ENCODE data around the gene TRAPPC10. TPM values are rescaled to one million over a fixed set of nuclear protein-coding genes. Genes with fewer than 3 reads are reported as not detected.

Gene TRAPPC10
- total RNA-seq, 4 donors from 2014 or later = 17.8 to 58.1 (median 32.4) TPM

DNA sequence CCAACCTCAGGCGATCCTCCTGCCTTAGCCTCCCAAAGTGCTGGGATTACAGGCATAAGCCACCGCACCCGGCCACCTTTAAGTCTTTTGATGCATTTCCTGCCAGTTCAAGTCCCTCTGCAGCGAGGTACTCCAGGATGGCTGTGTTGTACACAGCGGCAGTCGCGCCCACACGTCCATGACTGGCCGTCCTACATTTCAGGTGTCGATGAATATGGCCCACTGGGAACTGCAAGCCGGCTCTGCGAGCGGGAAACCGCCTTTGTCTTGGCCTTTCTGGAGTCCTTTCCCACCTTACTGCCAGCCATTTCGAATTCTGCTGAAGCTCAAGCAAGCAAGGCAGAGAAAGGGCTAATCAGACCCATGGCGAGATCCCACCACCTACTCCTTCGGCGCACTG lies 34.6 kb downstream of the TRAPPC10 start:
- Histone ChIP-seq H3K27me3 (no peaks in the 10 kb centered on the region), H3K9me3 (no peaks in the 10 kb centered on the region), H3K4me3 (no peak overlapping the region), H3K36me3 (peaks cover 0 to 23% of the 10 kb centered on the region in 2 donors), H3K27ac (no peak overlapping the region), H3K4me1 (peaks cover 0 to 24% (median 10%) of the 10 kb centered on the region in 3 donors)
- TF ChIP-seq POLR2A (IDR thresholded peaks at IDR 0.05) = no peak
- TF ChIP-seq, protein P1, sequence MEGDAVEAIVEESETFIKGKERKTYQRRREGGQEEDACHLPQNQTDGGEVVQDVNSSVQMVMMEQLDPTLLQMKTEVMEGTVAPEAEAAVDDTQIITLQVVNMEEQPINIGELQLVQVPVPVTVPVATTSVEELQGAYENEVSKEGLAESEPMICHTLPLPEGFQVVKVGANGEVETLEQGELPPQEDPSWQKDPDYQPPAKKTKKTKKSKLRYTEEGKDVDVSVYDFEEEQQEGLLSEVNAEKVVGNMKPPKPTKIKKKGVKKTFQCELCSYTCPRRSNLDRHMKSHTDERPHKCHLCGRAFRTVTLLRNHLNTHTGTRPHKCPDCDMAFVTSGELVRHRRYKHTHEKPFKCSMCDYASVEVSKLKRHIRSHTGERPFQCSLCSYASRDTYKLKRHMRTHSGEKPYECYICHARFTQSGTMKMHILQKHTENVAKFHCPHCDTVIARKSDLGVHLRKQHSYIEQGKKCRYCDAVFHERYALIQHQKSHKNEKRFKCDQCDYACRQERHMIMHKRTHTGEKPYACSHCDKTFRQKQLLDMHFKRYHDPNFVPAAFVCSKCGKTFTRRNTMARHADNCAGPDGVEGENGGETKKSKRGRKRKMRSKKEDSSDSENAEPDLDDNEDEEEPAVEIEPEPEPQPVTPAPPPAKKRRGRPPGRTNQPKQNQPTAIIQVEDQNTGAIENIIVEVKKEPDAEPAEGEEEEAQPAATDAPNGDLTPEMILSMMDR (IDR thresholded peaks at IDR 0.05) = no peak
- no peak for TF ChIP-seq POLR2AphosphoS5 (IDR thresholded peaks at IDR 0.05)
- TF ChIP-seq EP300 (IDR thresholded peaks at IDR 0.05) = no peak
- WGBS, 2 donors (ENCODE audit: low coverage in 1 of 2) = 100% methylated on average over 2 to 12 of the region's 18 CpGs
- ATAC-seq = no peak

DNA sequence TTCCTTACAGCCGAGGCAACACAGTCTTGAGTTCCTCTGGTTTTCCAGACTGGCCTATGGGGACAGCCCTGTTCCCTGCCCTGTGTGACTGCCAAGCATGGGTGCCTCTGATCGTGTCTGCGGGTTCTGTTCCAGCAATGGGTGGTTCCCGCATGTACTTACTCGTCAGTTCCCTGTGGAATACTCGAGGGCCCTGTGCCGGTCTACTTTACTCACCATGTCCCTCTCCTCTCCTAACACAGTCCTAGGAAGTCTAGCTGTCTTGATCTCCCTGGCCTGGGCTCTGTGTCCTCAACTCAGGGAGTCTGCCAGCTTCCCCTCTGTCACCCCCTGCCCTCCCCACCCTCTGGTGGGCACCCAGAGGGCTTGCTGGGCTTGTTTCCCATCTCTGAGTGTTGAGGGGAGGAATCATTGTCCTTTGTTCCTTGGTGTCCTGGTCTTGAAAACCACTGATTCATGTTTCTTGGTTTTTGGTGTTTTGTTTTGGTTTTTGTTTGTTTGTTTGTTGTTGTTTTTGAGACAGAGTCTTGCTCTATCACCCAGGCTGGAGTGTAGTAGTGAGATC lies 36.0 kb downstream of the TRAPPC10 start:
- 88 to 89% methylated on average over 7 of the region's 7 CpGs for WGBS, 2 donors (ENCODE audit: low coverage in 1 of 2)
- H3K4me3 ChIP-seq = no peak overlapping the region
- H3K27ac ChIP-seq = no peak overlapping the region
- no peaks in the 10 kb centered on the region for H3K27me3 ChIP-seq
- TF ChIP-seq EP300 (IDR thresholded peaks at IDR 0.05) (no peak), POLR2AphosphoS5 (IDR thresholded peaks at IDR 0.05) (no peak), POLR2A (IDR thresholded peaks at IDR 0.05) (no peak)
- TF ChIP-seq, protein P1 (IDR thresholded peaks at IDR 0.05) = no peak
- H3K4me1 ChIP-seq = peaks cover 0 to 37% (median 18%) of the 10 kb centered on the region in 3 donors
- H3K9me3 ChIP-seq = no peaks in the 10 kb centered on the region
- peaks cover 0 to 23% of the 10 kb centered on the region in 2 donors for H3K36me3 ChIP-seq
- no peak for ATAC-seq

DNA sequence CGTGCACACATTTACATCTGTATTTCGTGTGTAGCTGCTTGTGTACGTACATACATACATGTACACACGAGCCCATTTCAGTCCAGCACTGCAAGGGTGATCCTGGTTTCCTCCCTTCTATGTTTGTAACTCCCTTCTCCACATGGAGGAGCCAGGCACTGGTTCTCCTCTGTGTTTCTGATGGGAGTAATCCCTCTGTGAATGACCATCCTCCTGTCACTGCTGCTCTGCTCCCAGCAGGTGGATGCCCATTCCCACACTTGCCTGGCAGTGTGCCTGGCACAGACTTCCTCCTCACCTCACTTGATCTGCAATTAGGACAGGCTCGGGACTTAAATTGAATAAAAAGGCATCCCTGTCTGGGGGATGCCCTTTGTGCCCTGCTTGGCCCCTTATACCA lies 37.1 kb downstream of the TRAPPC10 start:
- Histone ChIP-seq H3K4me1 (peaks cover 0 to 37% (median 18%) of the 10 kb centered on the region in 3 donors), H3K36me3 (peaks cover 0 to 25% of the 10 kb centered on the region in 2 donors), H3K27me3 (no peaks in the 10 kb centered on the region), H3K4me3 (no peak overlapping the region), H3K9me3 (no peaks in the 10 kb centered on the region), H3K27ac (no peak overlapping the region)
- ATAC-seq = no peak
- 86 to 93% methylated on average over 5 of the region's 5 CpGs for WGBS, 2 donors (ENCODE audit: low coverage in 1 of 2)
- TF ChIP-seq POLR2A (IDR thresholded peaks at IDR 0.05) = no peak
- TF ChIP-seq, protein P1 (IDR thresholded peaks at IDR 0.05) = no peak
- no peak for TF ChIP-seq EP300 (IDR thresholded peaks at IDR 0.05)
- no peak for TF ChIP-seq POLR2AphosphoS5 (IDR thresholded peaks at IDR 0.05)

DNA sequence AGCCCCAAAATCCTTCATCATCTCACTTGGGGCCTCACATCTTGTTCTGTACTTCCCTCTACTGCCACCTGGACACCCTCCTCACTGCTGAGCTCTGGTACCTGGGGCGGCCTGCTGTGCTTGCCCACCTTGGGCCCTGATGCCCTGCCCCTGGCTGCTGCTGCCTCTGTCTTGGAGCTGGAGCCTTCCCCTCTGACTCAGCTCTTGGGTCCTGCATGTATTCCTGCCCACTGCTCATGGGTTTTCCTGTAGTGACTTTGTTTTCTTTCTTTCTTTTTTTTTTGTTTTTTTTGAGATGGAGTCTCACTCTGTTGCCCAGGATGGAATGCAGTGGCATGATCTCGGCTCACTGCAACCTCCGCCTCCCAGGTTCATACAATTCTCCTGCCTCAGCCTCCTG lies 37.5 kb downstream of the TRAPPC10 start:
- Histone ChIP-seq H3K27me3 (no peaks in the 10 kb centered on the region), H3K36me3 (peaks cover 0 to 25% of the 10 kb centered on the region in 2 donors), H3K4me3 (no peak overlapping the region), H3K9me3 (no peaks in the 10 kb centered on the region), H3K4me1 (peaks cover 0 to 39% (median 18%) of the 10 kb centered on the region in 3 donors), H3K27ac (no peak overlapping the region)
- TF ChIP-seq EP300 (IDR thresholded peaks at IDR 0.05) (no peak), POLR2A (IDR thresholded peaks at IDR 0.05) (no peak), POLR2AphosphoS5 (IDR thresholded peaks at IDR 0.05) (no peak)
- TF ChIP-seq, protein P1 (IDR thresholded peaks at IDR 0.05) = no peak
- no peak for ATAC-seq
- 100% methylated on average over 2 of the region's 3 CpGs; no CpG with 5 or more reads in 1 of the 2 donors for whole genome bisulfite sequencing, 2 donors (ENCODE audit: low coverage in 1 of 2)

DNA sequence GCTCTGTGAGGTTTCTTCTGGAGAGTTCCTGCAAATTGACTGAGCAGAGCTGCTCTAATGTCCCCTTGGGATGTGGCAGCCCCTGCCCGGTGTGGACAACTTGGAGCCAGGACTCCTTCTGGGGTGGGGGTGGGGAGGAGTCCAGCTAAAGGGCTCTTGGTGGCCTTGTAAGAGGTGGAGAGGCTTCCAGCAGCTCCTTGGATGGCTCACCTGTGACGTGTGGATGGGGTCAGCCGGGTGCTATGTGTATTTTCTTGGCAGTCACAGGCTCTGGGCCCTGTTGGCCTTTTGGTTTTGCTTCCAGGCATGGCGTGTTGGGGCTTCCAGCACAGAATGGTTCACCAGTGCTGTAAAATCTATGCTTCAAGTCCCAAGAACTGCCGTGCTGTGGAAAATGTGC lies 38.2 kb downstream of the TRAPPC10 start:
- TF ChIP-seq, protein P1 (IDR thresholded peaks at IDR 0.05) = no peak
- TF ChIP-seq EP300 (IDR thresholded peaks at IDR 0.05) (no peak), POLR2AphosphoS5 (IDR thresholded peaks at IDR 0.05) (no peak), POLR2A (IDR thresholded peaks at IDR 0.05) (no peak)
- Histone ChIP-seq H3K27ac (no peak overlapping the region), H3K9me3 (no peaks in the 10 kb centered on the region), H3K27me3 (no peaks in the 10 kb centered on the region), H3K4me3 (no peak overlapping the region), H3K36me3 (peaks cover 0 to 23% of the 10 kb centered on the region in 2 donors), H3K4me1 (peaks cover 0 to 43% (median 18%) of the 10 kb centered on the region in 3 donors)
- WGBS, 2 donors (ENCODE audit: low coverage in 1 of 2) = 86 to 100% methylated on average over 1 to 2 of the region's 5 CpGs
- no peak for ATAC-seq
